Measurements from ENCODE around the gene INSL3.
A peak's percentile ranks its signal among the peaks of the same experiment; 100 is the strongest.

The INSL3 gene

GRCh38 chr19:17846146-17846545, 24.8 kb upstream of the INSL3 start:
- no peak for DNase-seq (ENCODE audit: low read depth)

- DNase-seq (ENCODE audit: low read depth), result no peak
These were observed 22.7 kb upstream of the INSL3 start for GRCh38 chr19:17843908-17844490.

GRCh38 chr19:17843292-17843827, 22.0 kb upstream of the INSL3 start:
- no peak for DNase-seq (ENCODE audit: low read depth)

GRCh38 chr19:17842663-17843291, 21.5 kb upstream of the INSL3 start:
- no peak for DNase-seq (ENCODE audit: low read depth)

- peak; percentile 76 for DNase-seq (ENCODE audit: low read depth)
These were observed 20.7 kb upstream of the INSL3 start for GRCh38 chr19:17841810-17842662.

GRCh38 chr19:17841371-17841809, 20.1 kb upstream of the INSL3 start:
- DNase-seq (ENCODE audit: low read depth), result no peak

- no peak for DNase-seq (ENCODE audit: low read depth)
These were observed 18.7 kb upstream of the INSL3 start for GRCh38 chr19:17840019-17840418.

- no peak for DNase-seq (ENCODE audit: low read depth)
These were observed 16.7 kb upstream of the INSL3 start for GRCh38 chr19:17837972-17838371.

GRCh38 chr19:17836530-17836929, 15.2 kb upstream of the INSL3 start:
- no peak for DNase-seq (ENCODE audit: low read depth)

GRCh38 chr19:17835182-17836006, 14.1 kb upstream of the INSL3 start:
- peak; percentile 14 for DNase-seq (ENCODE audit: low read depth)

GRCh38 chr19:17834350-17835181, 13.2 kb upstream of the INSL3 start:
- peak; percentile 9 for DNase-seq (ENCODE audit: low read depth)

GRCh38 chr19:17832443-17833208, 11.3 kb upstream of the INSL3 start:
- no peak for DNase-seq (ENCODE audit: low read depth)

GRCh38 chr19:17831419-17831888, 10.1 kb upstream of the INSL3 start:
- no peak for DNase-seq (ENCODE audit: low read depth)

- DNase-seq (ENCODE audit: low read depth), result peak; percentile 80
These were observed 9.5 kb upstream of the INSL3 start for GRCh38 chr19:17830567-17831418.

GRCh38 chr19:17829855-17830566, 8.7 kb upstream of the INSL3 start:
- peak; percentile 63 for DNase-seq (ENCODE audit: low read depth)

- DNase-seq (ENCODE audit: low read depth), result no peak
These were observed 5.3 kb upstream of the INSL3 start for GRCh38 chr19:17826508-17827056.

GRCh38 chr19:17824339-17824738, 3.0 kb upstream of the INSL3 start:
- DNase-seq (ENCODE audit: low read depth), result no peak

Data from EH (cell line).